HL-60 (cell line): Measurements from ENCODE around the gene NOS3.

Experiments used
- GABPA ChIP-seq: IDR thresholded peaks from 2 replicates; pipeline ENCODE4 v1.6.1; 2012; ENCODE audit warnings: low read depth
- POLR2AphosphoS5 ChIP-seq: IDR thresholded peaks from 2 replicates; pipeline ENCODE4 v1.6.1; 2012; ENCODE audit warnings: low read depth
- TF ChIP-seq, protein P1 (sequence below): IDR thresholded peaks from one replicate; pipeline ENCODE4 v1.5.1; 2011; ENCODE audit warnings: low read length, control low read depth, inconsistent platforms; ENCODE audit not compliant: insufficient read depth
- TF ChIP-seq, protein P2 (sequence below): IDR thresholded peaks from 2 replicates; pipeline ENCODE4 v1.6.1; 2012; ENCODE audit warnings: low read depth; ENCODE audit not compliant: insufficient replicate concordance

DNA sequence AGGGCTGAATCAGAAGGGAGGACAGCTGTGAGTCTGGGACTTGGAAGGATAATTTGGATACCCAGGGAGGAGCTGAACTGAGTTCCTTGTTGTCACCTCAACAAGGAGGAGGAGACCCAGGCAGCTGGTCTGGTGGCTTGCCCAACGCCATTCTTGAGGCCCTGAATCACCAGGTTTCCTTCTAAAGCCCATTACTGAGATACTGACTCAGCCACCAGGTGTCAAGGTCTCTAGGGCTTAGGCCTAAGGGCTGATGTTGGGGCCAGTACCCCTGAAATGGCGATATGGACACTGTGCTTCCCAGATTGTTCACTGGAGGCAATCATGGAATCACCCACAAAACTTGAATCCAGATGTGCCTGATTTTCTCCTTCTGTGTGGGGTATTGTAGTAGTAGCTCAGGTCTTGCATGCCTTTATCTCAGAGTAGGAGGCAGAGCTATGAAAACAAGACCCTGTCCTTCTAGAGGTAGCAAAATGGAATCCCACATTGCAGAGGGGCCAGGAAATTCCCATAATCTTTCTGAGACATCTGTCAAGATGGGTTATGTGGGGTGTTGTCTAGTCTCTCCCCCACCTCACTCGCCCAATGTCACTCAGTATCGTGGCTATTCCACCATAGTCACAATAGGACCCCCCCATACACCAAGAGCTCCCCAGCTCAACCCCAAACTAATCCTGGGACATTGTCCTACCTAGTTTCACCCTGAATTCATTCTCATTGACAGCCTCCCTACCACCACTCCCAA, 35.3 kb downstream of the NOS3 start:
- TF ChIP-seq GABPA (no peak), POLR2AphosphoS5 (no peak)
- TF ChIP-seq, protein P1, sequence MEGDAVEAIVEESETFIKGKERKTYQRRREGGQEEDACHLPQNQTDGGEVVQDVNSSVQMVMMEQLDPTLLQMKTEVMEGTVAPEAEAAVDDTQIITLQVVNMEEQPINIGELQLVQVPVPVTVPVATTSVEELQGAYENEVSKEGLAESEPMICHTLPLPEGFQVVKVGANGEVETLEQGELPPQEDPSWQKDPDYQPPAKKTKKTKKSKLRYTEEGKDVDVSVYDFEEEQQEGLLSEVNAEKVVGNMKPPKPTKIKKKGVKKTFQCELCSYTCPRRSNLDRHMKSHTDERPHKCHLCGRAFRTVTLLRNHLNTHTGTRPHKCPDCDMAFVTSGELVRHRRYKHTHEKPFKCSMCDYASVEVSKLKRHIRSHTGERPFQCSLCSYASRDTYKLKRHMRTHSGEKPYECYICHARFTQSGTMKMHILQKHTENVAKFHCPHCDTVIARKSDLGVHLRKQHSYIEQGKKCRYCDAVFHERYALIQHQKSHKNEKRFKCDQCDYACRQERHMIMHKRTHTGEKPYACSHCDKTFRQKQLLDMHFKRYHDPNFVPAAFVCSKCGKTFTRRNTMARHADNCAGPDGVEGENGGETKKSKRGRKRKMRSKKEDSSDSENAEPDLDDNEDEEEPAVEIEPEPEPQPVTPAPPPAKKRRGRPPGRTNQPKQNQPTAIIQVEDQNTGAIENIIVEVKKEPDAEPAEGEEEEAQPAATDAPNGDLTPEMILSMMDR = no peak
- TF ChIP-seq, protein P2, sequence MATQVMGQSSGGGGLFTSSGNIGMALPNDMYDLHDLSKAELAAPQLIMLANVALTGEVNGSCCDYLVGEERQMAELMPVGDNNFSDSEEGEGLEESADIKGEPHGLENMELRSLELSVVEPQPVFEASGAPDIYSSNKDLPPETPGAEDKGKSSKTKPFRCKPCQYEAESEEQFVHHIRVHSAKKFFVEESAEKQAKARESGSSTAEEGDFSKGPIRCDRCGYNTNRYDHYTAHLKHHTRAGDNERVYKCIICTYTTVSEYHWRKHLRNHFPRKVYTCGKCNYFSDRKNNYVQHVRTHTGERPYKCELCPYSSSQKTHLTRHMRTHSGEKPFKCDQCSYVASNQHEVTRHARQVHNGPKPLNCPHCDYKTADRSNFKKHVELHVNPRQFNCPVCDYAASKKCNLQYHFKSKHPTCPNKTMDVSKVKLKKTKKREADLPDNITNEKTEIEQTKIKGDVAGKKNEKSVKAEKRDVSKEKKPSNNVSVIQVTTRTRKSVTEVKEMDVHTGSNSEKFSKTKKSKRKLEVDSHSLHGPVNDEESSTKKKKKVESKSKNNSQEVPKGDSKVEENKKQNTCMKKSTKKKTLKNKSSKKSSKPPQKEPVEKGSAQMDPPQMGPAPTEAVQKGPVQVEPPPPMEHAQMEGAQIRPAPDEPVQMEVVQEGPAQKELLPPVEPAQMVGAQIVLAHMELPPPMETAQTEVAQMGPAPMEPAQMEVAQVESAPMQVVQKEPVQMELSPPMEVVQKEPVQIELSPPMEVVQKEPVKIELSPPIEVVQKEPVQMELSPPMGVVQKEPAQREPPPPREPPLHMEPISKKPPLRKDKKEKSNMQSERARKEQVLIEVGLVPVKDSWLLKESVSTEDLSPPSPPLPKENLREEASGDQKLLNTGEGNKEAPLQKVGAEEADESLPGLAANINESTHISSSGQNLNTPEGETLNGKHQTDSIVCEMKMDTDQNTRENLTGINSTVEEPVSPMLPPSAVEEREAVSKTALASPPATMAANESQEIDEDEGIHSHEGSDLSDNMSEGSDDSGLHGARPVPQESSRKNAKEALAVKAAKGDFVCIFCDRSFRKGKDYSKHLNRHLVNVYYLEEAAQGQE = no peak
